Effector memory CD8-positive, alpha-beta T cell (primary cell): Measurements from ENCODE around the gene SCNN1A.

Source experiments
- ATAC-seq: fragments of 150-1000 bp; cut with Tn5 transposase; replicated peaks from 2 replicates; pipeline ENCODE4 v1.10.0; 2021; ENCODE audit warnings: mild to moderate bottlenecking, moderate library complexity
- DNase-seq, 3 experiments: peaks; one replicate each; pipeline ENCODE4 v3.0.0; 2021
- H3K27ac Mint-ChIP-seq, 2 donors: one replicate each; pipeline ENCODE4 v1.8.0; 2022; ENCODE audit warnings: mild to moderate bottlenecking in 2 of 2, mixed read lengths in 2 of 2, moderate library complexity in 2 of 2
- H3K27me3 Mint-ChIP-seq, 2 donors: one replicate each; pipeline ENCODE4 v1.8.0; 2022; ENCODE audit warnings: mixed read lengths in 2 of 2
- H3K36me3 Mint-ChIP-seq: one replicate; pipeline ENCODE4 v1.8.0; 2022; ENCODE audit warnings: mild to moderate bottlenecking, moderate library complexity, mixed read lengths; ENCODE audit not compliant: insufficient read depth
- H3K4me1 Mint-ChIP-seq, 2 donors: one replicate each; pipeline ENCODE4 v1.8.0; 2022; ENCODE audit warnings: low read depth in 2 of 2, mixed read lengths in 2 of 2
- H3K4me3 Mint-ChIP-seq, 2 donors: one replicate each; pipeline ENCODE4 v1.8.0; 2022; ENCODE audit warnings: mild to moderate bottlenecking in 2 of 2, mixed read lengths in 2 of 2, moderate library complexity in 2 of 2
- H3K9me3 Mint-ChIP-seq, 2 donors: one replicate each; pipeline ENCODE4 v1.8.0; 2022; ENCODE audit warnings: mixed read lengths in 2 of 2

Gene SCNN1A

DNA sequence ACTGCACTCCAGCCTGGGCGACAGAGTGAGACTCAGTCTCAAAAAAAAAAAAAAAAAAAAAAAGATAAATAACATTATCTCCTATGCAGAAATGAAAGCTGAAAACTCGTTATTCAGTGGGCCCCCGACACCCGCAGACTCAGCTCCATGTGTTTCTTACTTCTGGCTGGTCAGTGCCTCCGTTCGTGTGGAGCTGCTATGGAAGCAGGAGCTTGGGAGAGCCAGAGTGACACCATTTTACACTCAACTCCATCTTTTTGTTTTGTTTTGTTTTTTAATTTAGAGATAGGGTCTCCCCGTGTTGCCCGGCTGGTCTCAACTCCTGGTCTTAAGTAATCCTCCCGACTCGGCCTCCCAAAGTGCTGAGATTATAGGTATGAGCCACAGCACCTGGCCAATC is 78.2 kb downstream of the SCNN1A start:
- DNase-seq (no peak), ATAC-seq (no peak)
- peaks cover 5% of the 10 kb centered on the region for H3K36me3 Mint-ChIP-seq
- H3K27me3 Mint-ChIP-seq = peaks cover 28 to 52% of the 10 kb centered on the region in 2 donors
- H3K4me3 Mint-ChIP-seq = no peak overlapping the region
- no peaks in the 10 kb centered on the region for H3K9me3 Mint-ChIP-seq
- H3K27ac Mint-ChIP-seq = no peak overlapping the region
- no peaks in the 10 kb centered on the region for H3K4me1 Mint-ChIP-seq
